ENCODE data around the gene NIPA2.

NIPA2 gene

DNA sequence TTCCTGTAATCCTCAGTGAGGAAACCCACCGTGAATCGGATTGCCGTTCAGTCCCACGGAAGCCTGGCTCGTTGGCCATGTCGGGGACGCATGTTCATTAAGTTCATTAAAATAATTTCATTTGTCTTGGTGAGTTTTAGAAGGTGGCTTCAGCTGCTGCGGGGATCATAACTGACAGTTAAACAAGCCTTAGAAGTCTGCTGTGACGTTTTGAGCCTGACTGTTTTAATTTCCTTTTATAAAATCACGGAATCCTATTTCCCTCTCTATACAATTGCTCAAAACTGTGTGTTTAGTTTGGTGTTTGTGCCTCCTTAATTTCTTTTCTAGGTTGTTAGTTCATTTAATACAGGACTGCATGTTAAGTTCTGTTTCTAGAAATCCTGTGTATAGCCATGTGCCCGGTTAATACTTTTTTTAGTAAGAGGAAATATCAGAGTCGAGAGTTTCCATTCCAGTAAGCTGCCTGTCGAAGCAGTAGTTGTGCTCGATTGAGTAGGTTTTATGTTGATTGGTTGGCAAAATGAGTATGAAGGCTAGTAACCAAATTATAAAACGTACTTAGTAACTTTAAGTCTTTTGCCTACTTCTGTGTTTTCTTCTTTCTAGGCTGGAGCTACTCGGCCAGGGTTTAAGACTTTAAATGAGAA, 705 bp downstream of the NIPA2 start:
- no peak for DNase-seq (ENCODE audit: extremely low read depth, low read depth)
- TF ChIP-seq, protein P1, sequence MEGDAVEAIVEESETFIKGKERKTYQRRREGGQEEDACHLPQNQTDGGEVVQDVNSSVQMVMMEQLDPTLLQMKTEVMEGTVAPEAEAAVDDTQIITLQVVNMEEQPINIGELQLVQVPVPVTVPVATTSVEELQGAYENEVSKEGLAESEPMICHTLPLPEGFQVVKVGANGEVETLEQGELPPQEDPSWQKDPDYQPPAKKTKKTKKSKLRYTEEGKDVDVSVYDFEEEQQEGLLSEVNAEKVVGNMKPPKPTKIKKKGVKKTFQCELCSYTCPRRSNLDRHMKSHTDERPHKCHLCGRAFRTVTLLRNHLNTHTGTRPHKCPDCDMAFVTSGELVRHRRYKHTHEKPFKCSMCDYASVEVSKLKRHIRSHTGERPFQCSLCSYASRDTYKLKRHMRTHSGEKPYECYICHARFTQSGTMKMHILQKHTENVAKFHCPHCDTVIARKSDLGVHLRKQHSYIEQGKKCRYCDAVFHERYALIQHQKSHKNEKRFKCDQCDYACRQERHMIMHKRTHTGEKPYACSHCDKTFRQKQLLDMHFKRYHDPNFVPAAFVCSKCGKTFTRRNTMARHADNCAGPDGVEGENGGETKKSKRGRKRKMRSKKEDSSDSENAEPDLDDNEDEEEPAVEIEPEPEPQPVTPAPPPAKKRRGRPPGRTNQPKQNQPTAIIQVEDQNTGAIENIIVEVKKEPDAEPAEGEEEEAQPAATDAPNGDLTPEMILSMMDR (IDR thresholded peaks at IDR 0.05; ENCODE audit: low read depth, low read length), result no peak

DNA sequence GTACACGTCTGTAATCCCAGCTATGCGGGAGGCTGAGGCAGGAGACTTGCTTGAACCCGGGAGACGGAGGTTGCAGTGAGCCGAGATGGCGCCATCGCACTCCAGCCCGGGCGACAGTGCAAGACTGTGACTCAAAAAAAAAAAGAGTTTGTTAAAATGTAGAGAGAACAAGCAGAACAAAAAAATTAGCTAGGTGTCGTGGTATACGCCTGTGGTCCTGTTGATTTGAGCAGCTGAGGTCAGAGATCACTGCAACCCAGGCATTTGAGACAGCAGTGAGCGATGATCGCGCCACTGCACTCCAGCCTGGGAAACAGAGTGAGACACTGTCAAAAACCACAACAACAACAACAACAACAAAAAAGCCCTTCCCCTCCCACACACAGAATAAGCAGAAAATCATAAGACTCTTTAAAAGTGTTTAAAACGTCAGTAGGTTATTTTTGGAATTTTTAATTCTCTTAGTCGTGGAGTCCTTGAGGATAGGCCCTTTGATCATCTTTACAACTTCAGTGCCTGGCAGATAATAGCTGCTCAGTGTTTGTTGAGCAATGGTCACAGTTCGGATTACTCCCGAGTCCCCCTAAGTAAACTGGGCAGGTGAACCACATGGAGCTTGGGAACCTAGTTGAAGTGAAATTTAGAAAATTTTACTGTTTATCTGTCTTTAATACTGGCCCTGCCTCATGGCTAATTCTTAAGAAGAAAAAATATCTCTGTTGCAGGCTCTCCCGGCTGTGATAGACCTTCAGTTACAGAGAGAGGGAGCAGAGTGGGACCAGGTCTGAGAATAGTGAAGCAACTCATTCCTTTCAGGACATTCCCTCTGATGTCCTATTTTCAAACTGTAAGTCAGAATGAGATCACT, 6.2 kb downstream of the NIPA2 start:
- no peak for DNase-seq (ENCODE audit: extremely low read depth, low read depth)
- TF ChIP-seq, protein P1 (IDR thresholded peaks at IDR 0.05; ENCODE audit: low read depth, low read length), result no peak

DNA sequence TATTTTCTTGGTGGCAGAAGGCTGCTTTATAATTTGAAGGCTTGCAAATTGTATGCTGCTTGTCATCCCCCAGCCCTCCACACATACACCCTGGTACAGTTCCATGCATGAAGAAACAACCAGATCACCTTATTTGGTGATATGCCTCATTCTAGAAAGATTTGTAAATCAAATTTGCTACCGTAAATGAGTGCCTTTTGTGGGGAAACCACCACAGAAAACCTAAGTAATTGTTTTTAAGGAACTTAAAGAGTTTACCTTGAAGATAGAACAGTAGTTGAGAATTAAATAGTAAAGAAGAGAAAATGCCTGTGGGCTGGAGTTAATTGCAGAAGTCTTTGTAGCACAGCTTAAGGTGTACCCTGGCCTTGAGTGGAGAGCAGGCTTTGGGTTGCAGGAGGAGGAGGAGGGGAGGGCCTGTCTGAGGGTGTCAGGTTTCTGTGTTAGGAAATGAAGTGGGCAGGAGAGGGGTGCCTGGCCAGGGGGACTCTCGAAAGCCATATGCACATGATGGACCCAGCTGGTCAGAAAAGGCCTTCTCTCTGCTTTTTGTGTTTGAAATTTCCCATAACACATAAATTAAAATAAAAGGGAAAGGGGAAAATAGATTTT, 6.9 kb downstream of the NIPA2 start:
- no peak for DNase-seq (ENCODE audit: extremely low read depth, low read depth)
- TF ChIP-seq, protein P1 (IDR thresholded peaks at IDR 0.05; ENCODE audit: low read depth, low read length), result no peak

DNA sequence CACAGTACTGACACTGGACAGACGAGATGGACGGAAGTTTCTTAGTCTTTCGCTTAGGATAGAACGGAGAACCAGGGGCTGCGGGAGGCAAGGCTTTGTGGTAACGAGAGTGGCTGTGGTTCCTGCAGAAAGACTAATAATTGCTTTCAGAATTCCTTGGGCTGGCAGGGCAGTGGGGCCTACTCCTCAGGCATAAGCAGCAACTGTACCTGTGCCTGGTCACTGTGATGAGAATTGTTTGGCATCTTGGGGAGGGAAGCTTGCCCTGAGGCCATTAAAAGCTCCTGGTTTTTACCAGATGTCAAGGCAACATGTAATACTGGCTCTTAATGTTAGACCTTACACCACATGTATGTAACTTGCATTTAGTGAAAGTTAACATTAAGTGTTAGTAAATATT, 7.6 kb downstream of the NIPA2 start:
- TF ChIP-seq, protein P1 (IDR thresholded peaks at IDR 0.05; ENCODE audit: low read depth, low read length), result no peak
- DNase-seq (ENCODE audit: extremely low read depth, low read depth), result no peak

DNA sequence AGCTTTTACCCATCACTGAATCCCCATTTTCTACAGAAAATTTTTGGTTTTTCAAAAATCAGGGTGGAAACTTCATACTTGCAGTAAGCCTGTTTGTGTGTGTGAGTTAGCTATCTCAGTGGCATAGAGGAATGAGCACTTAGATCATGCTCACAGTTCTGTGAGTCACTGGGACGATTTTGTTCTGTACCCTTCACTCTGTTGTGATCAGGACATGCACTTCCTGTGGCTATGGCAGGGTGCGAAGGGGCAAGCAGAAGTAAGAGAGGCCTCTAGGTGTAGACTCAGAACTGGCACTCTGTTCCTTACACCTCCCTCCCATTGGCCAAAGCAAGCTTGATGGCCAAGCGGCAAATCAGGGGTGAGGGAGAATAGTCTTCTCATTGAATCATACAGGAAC, 11.6 kb downstream of the NIPA2 start:
- no peak for DNase-seq (ENCODE audit: extremely low read depth, low read depth)
- TF ChIP-seq, protein P1 (IDR thresholded peaks at IDR 0.05; ENCODE audit: low read depth, low read length), result no peak

DNA sequence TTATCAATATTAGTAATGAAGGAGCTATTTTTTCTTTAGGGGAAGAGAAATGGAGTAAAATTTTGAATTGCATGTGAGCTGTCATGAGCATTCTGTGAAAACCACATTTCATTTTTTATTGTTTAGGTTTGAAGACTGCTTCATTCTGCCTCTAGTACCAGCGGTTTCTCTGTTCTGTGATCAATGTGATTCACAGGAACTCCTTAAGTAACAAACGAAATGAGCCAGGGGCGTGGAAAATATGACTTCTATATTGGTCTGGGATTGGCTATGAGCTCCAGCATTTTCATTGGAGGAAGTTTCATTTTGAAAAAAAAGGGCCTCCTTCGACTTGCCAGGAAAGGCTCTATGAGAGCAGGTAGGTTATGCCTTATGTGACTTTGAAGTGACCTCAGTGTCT, 13.0 kb downstream of the NIPA2 start:
- no peak for DNase-seq (ENCODE audit: extremely low read depth, low read depth)
- TF ChIP-seq, protein P1 (IDR thresholded peaks at IDR 0.05; ENCODE audit: low read depth, low read length), result no peak

DNA sequence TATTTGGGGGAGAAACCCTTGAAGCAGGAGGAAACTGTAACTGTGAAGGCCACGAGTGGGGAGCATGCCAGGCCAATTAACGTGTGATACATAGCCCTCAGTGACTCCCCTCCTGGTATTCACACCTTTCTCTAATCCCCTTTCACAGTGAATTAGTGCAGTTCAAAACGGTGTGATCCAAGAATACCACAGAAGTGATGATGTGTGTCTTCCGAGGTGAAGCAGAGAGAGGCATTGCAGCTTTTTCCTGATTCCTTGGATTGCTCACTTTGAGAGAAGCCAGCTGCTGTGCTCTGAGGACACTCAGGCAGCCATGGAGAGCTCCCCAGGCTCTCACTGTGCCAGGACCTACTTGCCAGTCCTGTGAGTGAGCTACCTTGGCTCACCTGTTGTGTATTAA, 17.3 kb downstream of the NIPA2 start:
- DNase-seq (ENCODE audit: extremely low read depth, low read depth), result no peak
- TF ChIP-seq, protein P1 (IDR thresholded peaks at IDR 0.05; ENCODE audit: low read depth, low read length), result no peak

Measured in AG09319 (cell line).